Peyer's patch (tissue), 4 donors: ENCODE results near the gene SLC16A5.

Experiments used
- CTCF ChIP-seq, 6 experiments: fragments of 450-650 bp in 4 of 6; fragments of 200-600 bp in 2 of 6; sonication (generic) in 1 of 6; IDR thresholded peaks; one replicate each; pipeline ENCODE4 v1.5.1; 2017 to 2019; ENCODE audit warnings: antibody characterized with exemption in 6 of 6, mild to moderate bottlenecking in 3 of 6, moderate library complexity in 1 of 6
- POLR2A ChIP-seq, 2 donors: fragments of 450-650 bp; IDR thresholded peaks; one replicate each; pipeline ENCODE4 v1.5.1; 2017; ENCODE audit warnings: antibody characterized with exemption in 2 of 2, mild to moderate bottlenecking in 2 of 2, moderate library complexity in 2 of 2

- TF ChIP-seq CTCF (IDR thresholded peaks at IDR 0.05) (no peak), POLR2A (IDR thresholded peaks at IDR 0.05) (no peak)
Measured at GRCh38 chr17:75118307-75118706, 30.6 kb downstream of the SLC16A5 start.
